ENCODE measurements around the gene LRPAP1. TPM values are rescaled to one million over a fixed set of nuclear protein-coding genes. Genes with fewer than 3 reads are reported as not detected.

Gene LRPAP1
- total and polyA plus RNA-seq, 3 experiments from 2014 or later, result 89.0 to 140 (median 94.9) TPM

- Histone ChIP-seq H3K36me3 (ENCODE audit: insufficient read depth, low read length) (peaks cover 22% of the 10 kb centered on the region), H3K4me1 (ENCODE audit: insufficient read depth, low read length) (no peaks in the 10 kb centered on the region), H3K27me3 (ENCODE audit: insufficient read depth, low read length, poor library complexity, severe bottlenecking) (no peaks in the 10 kb centered on the region), H3K27ac (ENCODE audit: low read depth, low read length) (no peak overlapping the region), H3K4me3 (ENCODE audit: low read length) (no peak overlapping the region), H3K9me3 (ENCODE audit: low read length) (no peaks in the 10 kb centered on the region)
- Mint-ChIP-seq H3K4me1 (peaks cover 4 to 12% (median 7%) of the 10 kb centered on the region in 3 donors), H3K27me3 (no peaks in the 10 kb centered on the region), H3K4me3 (no peak overlapping the region), H3K9me3 (no peaks in the 10 kb centered on the region), H3K27ac (no peak overlapping the region), H3K36me3 (peaks cover 0 to 85% (median 1%) of the 10 kb centered on the region in 3 donors)
- peak in 1 of 5 donors; percentile 36 for DNase-seq
- CTCF ChIA-PET, result no interaction called here
- POLR2A ChIA-PET, result no interaction called here
Observed at GRCh38 chr4:3521621-3522325, 10.4 kb downstream of the LRPAP1 start.

GRCh38 chr4:3520796-3521600 lies 11.2 kb downstream of the LRPAP1 start:
- Histone ChIP-seq H3K27me3 (ENCODE audit: insufficient read depth, low read length, poor library complexity, severe bottlenecking) (no peaks in the 10 kb centered on the region), H3K4me1 (ENCODE audit: insufficient read depth, low read length) (no peaks in the 10 kb centered on the region), H3K9me3 (ENCODE audit: low read length) (no peaks in the 10 kb centered on the region), H3K27ac (ENCODE audit: low read depth, low read length) (no peak overlapping the region), H3K4me3 (ENCODE audit: low read length) (no peak overlapping the region), H3K36me3 (ENCODE audit: insufficient read depth, low read length) (peaks cover 27% of the 10 kb centered on the region)
- H3K9me3 Mint-ChIP-seq, result no peaks in the 10 kb centered on the region
- CTCF ChIA-PET, result no interaction called here
- no peak overlapping the region for H3K4me3 Mint-ChIP-seq
- H3K27ac Mint-ChIP-seq, result no peak overlapping the region
- H3K36me3 Mint-ChIP-seq, result peaks cover 0 to 86% (median 1%) of the 10 kb centered on the region in 3 donors
- H3K27me3 Mint-ChIP-seq, result no peaks in the 10 kb centered on the region
- POLR2A ChIA-PET, result no interaction called here
- DNase-seq, result peak in 1 of 5 donors; percentile 26
- H3K4me1 Mint-ChIP-seq, result peaks cover 0 to 9% (median 1%) of the 10 kb centered on the region in 3 donors

- Histone ChIP-seq H3K36me3 (ENCODE audit: insufficient read depth, low read length) (peaks cover 29% of the 10 kb centered on the region), H3K4me1 (ENCODE audit: insufficient read depth, low read length) (no peaks in the 10 kb centered on the region), H3K4me3 (ENCODE audit: low read length) (no peak overlapping the region), H3K27me3 (ENCODE audit: insufficient read depth, low read length, poor library complexity, severe bottlenecking) (no peaks in the 10 kb centered on the region), H3K9me3 (ENCODE audit: low read length) (no peaks in the 10 kb centered on the region), H3K27ac (ENCODE audit: low read depth, low read length) (no peak overlapping the region)
- POLR2A ChIA-PET, result no interaction called here
- no peaks in the 10 kb centered on the region for H3K9me3 Mint-ChIP-seq
- no peak overlapping the region for H3K27ac Mint-ChIP-seq
- peak in 1 of 5 donors; percentile 11 for DNase-seq
- H3K27me3 Mint-ChIP-seq, result no peaks in the 10 kb centered on the region
- CTCF ChIA-PET, result no interaction called here
- peaks cover 0 to 90% (median 5%) of the 10 kb centered on the region in 3 donors for H3K36me3 Mint-ChIP-seq
- H3K4me1 Mint-ChIP-seq, result peaks cover 0 to 6% (median 0%) of the 10 kb centered on the region in 3 donors
- H3K4me3 Mint-ChIP-seq, result no peak overlapping the region
Observed at GRCh38 chr4:3520276-3520675, 11.9 kb downstream of the LRPAP1 start.

- H3K9me3 Mint-ChIP-seq, result no peaks in the 10 kb centered on the region
- no peak overlapping the region for H3K27ac Mint-ChIP-seq
- Histone ChIP-seq H3K4me3 (ENCODE audit: low read length) (no peak overlapping the region), H3K27me3 (ENCODE audit: insufficient read depth, low read length, poor library complexity, severe bottlenecking) (no peaks in the 10 kb centered on the region), H3K36me3 (ENCODE audit: insufficient read depth, low read length) (peaks cover 28% of the 10 kb centered on the region), H3K27ac (ENCODE audit: low read depth, low read length) (no peak overlapping the region), H3K9me3 (ENCODE audit: low read length) (no peaks in the 10 kb centered on the region), H3K4me1 (ENCODE audit: insufficient read depth, low read length) (no peaks in the 10 kb centered on the region)
- no peaks in the 10 kb centered on the region for H3K4me1 Mint-ChIP-seq
- ChIA-PET CTCF (no interaction called here), POLR2A (no interaction called here)
- peaks cover 0 to 90% (median 5%) of the 10 kb centered on the region in 3 donors for H3K36me3 Mint-ChIP-seq
- DNase-seq, result peak in 1 of 5 donors; percentile 22
- no peaks in the 10 kb centered on the region for H3K27me3 Mint-ChIP-seq
- no peak overlapping the region for H3K4me3 Mint-ChIP-seq
Observed at GRCh38 chr4:3519468-3520264, 12.6 kb downstream of the LRPAP1 start.

GRCh38 chr4:3518941-3519340 lies 13.3 kb downstream of the LRPAP1 start:
- Histone ChIP-seq H3K4me1 (ENCODE audit: insufficient read depth, low read length) (no peaks in the 10 kb centered on the region), H3K9me3 (ENCODE audit: low read length) (no peaks in the 10 kb centered on the region), H3K36me3 (ENCODE audit: insufficient read depth, low read length) (peaks cover 21% of the 10 kb centered on the region), H3K27ac (ENCODE audit: low read depth, low read length) (no peak overlapping the region), H3K4me3 (ENCODE audit: low read length) (no peak overlapping the region), H3K27me3 (ENCODE audit: insufficient read depth, low read length, poor library complexity, severe bottlenecking) (no peaks in the 10 kb centered on the region)
- CTCF ChIA-PET, result no interaction called here
- H3K36me3 Mint-ChIP-seq, result peaks cover 1 to 87% (median 5%) of the 10 kb centered on the region in 3 donors
- no peaks in the 10 kb centered on the region for H3K9me3 Mint-ChIP-seq
- no peak overlapping the region for H3K4me3 Mint-ChIP-seq
- no peak overlapping the region for H3K27ac Mint-ChIP-seq
- DNase-seq, result peak in 1 of 5 donors; percentile 31
- H3K4me1 Mint-ChIP-seq, result no peaks in the 10 kb centered on the region
- POLR2A ChIA-PET, result no interaction called here
- no peaks in the 10 kb centered on the region for H3K27me3 Mint-ChIP-seq

- H3K4me1 ChIP-seq (ENCODE audit: insufficient read depth, low read length), result no peaks in the 10 kb centered on the region
- DNase-seq, result peak in 1 of 5 donors; percentile 39
- Mint-ChIP-seq H3K9me3 (no peaks in the 10 kb centered on the region), H3K27ac (no peak overlapping the region), H3K27me3 (no peaks in the 10 kb centered on the region), H3K4me1 (no peaks in the 10 kb centered on the region), H3K4me3 (no peak overlapping the region), H3K36me3 (peaks cover 6 to 89% (median 8%) of the 10 kb centered on the region in 3 donors)
- H3K9me3 ChIP-seq (ENCODE audit: low read length), result no peaks in the 10 kb centered on the region
- ChIA-PET POLR2A (no interaction called here), CTCF (no interaction called here)
- peaks cover 21% of the 10 kb centered on the region for H3K36me3 ChIP-seq (ENCODE audit: insufficient read depth, low read length)
- no peak overlapping the region for H3K27ac ChIP-seq (ENCODE audit: low read depth, low read length)
- no peak overlapping the region for H3K4me3 ChIP-seq (ENCODE audit: low read length)
- H3K27me3 ChIP-seq (ENCODE audit: insufficient read depth, low read length, poor library complexity, severe bottlenecking), result no peaks in the 10 kb centered on the region
Observed at GRCh38 chr4:3518511-3518880, 13.7 kb downstream of the LRPAP1 start.

GRCh38 chr4:3517731-3518510 lies 14.3 kb downstream of the LRPAP1 start:
- Mint-ChIP-seq H3K27ac (no peak overlapping the region), H3K4me3 (no peak overlapping the region), H3K36me3 (peaks cover 6 to 89% (median 11%) of the 10 kb centered on the region in 3 donors), H3K9me3 (no peaks in the 10 kb centered on the region), H3K4me1 (no peaks in the 10 kb centered on the region), H3K27me3 (no peaks in the 10 kb centered on the region)
- POLR2A ChIA-PET, result no interaction called here
- Histone ChIP-seq H3K27ac (ENCODE audit: low read depth, low read length) (no peak overlapping the region), H3K4me1 (ENCODE audit: insufficient read depth, low read length) (no peaks in the 10 kb centered on the region), H3K9me3 (ENCODE audit: low read length) (no peaks in the 10 kb centered on the region), H3K36me3 (ENCODE audit: insufficient read depth, low read length) (peaks cover 21% of the 10 kb centered on the region), H3K4me3 (ENCODE audit: low read length) (no peak overlapping the region), H3K27me3 (ENCODE audit: insufficient read depth, low read length, poor library complexity, severe bottlenecking) (no peaks in the 10 kb centered on the region)
- DNase-seq, result peak in 1 of 5 donors; percentile 40
- CTCF ChIA-PET, result no interaction called here
